DND-41 (cell line): ENCODE measurements around the gene CCDC85C.

Source experiments
- EZH2 ChIP-seq: IDR thresholded peaks from 3 replicates; pipeline ENCODE4 v1.6.1; 2012; ENCODE audit warnings: borderline replicate concordance, low read depth, mild to moderate bottlenecking, moderate library complexity, low read length, inconsistent platforms; ENCODE audit not compliant: severe bottlenecking
- TF ChIP-seq, protein P1 (sequence below): IDR thresholded peaks from 2 replicates; pipeline ENCODE4 v1.5.1; 2012; ENCODE audit warnings: borderline replicate concordance, low read length, moderate library complexity, mild to moderate bottlenecking; ENCODE audit not compliant: poor library complexity, severe bottlenecking; ENCODE audit errors: extremely low read depth

DNA sequence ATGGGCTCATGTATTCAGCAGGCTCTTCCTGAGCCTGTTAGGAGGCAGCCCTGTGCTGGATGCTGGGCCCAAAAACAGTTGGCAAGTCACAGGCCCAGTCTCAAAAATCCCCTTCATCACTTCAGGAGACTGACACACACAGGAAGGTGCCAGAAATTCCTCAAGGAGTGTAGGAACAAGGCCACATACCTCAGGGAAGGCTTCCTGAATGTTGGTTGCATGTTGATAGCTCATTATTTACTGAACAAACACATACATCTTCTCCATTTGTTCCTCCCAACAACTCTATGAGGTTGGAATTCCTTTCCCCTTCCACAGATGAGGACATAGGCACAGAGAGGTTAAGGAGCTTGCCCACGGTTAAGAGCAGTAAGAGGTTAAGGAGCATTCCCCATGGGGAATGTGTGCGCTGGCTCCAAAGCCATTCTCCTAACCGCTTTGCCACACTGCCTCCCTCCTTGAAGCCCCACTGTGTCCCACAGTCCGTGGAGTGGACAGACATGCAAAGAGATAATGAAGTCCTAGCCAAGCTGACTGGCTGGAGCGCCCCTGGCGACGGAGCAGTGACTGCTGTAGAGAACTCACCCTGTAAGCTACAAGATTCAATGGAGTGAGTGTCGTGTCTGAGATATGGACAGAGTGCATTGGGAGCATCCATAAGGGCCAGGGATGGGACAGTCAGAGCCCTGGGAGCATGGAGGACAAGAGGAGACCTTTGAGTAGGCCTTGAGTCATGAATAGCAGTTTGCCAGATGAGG lies 44.2 kb upstream of the CCDC85C start:
- TF ChIP-seq, protein P1, sequence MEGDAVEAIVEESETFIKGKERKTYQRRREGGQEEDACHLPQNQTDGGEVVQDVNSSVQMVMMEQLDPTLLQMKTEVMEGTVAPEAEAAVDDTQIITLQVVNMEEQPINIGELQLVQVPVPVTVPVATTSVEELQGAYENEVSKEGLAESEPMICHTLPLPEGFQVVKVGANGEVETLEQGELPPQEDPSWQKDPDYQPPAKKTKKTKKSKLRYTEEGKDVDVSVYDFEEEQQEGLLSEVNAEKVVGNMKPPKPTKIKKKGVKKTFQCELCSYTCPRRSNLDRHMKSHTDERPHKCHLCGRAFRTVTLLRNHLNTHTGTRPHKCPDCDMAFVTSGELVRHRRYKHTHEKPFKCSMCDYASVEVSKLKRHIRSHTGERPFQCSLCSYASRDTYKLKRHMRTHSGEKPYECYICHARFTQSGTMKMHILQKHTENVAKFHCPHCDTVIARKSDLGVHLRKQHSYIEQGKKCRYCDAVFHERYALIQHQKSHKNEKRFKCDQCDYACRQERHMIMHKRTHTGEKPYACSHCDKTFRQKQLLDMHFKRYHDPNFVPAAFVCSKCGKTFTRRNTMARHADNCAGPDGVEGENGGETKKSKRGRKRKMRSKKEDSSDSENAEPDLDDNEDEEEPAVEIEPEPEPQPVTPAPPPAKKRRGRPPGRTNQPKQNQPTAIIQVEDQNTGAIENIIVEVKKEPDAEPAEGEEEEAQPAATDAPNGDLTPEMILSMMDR = no peak
- no peak for TF ChIP-seq EZH2
